SK-N-SH (cell line): ENCODE data around the gene HUNK.

Experiments
- EP300 ChIP-seq, 2 experiments: IDR thresholded peaks; 2 replicates each; pipeline versions ENCODE4 v1.4.0 to v1.6.1; 2012; ENCODE audit warnings: borderline replicate concordance in 1 of 2, low read depth in 1 of 2, low read length in 1 of 2
- RCOR1 ChIP-seq: fragments of 150-350 bp; IDR thresholded peaks from 2 replicates; pipeline ENCODE4 v1.6.1; 2017; ENCODE audit warnings: antibody characterized with exemption, low read length
- RXRA ChIP-seq: IDR thresholded peaks from 2 replicates; pipeline ENCODE4 v1.4.0; 2012; ENCODE audit warnings: low read depth, mild to moderate bottlenecking, borderline replicate concordance
- SIN3A ChIP-seq: IDR thresholded peaks from 2 replicates; pipeline ENCODE4 v1.6.1; 2012; ENCODE audit warnings: low read depth, mild to moderate bottlenecking, low read length, moderate library complexity, borderline replicate concordance
- USF2 ChIP-seq: fragments of 150-350 bp; IDR thresholded peaks from 2 replicates; pipeline ENCODE4 v1.6.1; 2017; ENCODE audit warnings: antibody characterized with exemption, low read length, low read depth, borderline replicate concordance
- YY1 ChIP-seq: IDR thresholded peaks from 2 replicates; pipeline ENCODE4 v1.4.0; 2012; ENCODE audit warnings: low read depth, mild to moderate bottlenecking
- TF ChIP-seq, protein P1 (sequence below): fragments of 200-600 bp; sonication (generic); IDR thresholded peaks from 2 replicates; pipeline ENCODE4 v1.6.1; 2017; ENCODE audit warnings: antibody characterized with exemption, mild to moderate bottlenecking, moderate library complexity
- TF ChIP-seq, protein P2 (sequence below): IDR thresholded peaks from 2 replicates; pipeline ENCODE4 v1.4.0; 2012; ENCODE audit warnings: low read depth
- TF ChIP-seq, protein P3 (sequence below): IDR thresholded peaks from 2 replicates; pipeline ENCODE4 v1.6.1; 2012; ENCODE audit warnings: mild to moderate bottlenecking, low read depth, low read length, moderate library complexity

GRCh38 chr21:31865429-31865970 lies 7.3 kb upstream of the HUNK start:
- TF ChIP-seq EP300 (IDR thresholded peaks at IDR 0.05; ENCODE audit: borderline replicate concordance in 1 of 2, low read depth in 1 of 2, low read length in 1 of 2) (no peak), USF2 (no peak), SIN3A (no peak), RXRA (no peak), RCOR1 (no peak), YY1 (no peak)
- TF ChIP-seq, protein P1, sequence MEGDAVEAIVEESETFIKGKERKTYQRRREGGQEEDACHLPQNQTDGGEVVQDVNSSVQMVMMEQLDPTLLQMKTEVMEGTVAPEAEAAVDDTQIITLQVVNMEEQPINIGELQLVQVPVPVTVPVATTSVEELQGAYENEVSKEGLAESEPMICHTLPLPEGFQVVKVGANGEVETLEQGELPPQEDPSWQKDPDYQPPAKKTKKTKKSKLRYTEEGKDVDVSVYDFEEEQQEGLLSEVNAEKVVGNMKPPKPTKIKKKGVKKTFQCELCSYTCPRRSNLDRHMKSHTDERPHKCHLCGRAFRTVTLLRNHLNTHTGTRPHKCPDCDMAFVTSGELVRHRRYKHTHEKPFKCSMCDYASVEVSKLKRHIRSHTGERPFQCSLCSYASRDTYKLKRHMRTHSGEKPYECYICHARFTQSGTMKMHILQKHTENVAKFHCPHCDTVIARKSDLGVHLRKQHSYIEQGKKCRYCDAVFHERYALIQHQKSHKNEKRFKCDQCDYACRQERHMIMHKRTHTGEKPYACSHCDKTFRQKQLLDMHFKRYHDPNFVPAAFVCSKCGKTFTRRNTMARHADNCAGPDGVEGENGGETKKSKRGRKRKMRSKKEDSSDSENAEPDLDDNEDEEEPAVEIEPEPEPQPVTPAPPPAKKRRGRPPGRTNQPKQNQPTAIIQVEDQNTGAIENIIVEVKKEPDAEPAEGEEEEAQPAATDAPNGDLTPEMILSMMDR, result no peak
- TF ChIP-seq, protein P2, sequence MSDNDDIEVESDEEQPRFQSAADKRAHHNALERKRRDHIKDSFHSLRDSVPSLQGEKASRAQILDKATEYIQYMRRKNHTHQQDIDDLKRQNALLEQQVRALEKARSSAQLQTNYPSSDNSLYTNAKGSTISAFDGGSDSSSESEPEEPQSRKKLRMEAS, result no peak
- TF ChIP-seq, protein P3, sequence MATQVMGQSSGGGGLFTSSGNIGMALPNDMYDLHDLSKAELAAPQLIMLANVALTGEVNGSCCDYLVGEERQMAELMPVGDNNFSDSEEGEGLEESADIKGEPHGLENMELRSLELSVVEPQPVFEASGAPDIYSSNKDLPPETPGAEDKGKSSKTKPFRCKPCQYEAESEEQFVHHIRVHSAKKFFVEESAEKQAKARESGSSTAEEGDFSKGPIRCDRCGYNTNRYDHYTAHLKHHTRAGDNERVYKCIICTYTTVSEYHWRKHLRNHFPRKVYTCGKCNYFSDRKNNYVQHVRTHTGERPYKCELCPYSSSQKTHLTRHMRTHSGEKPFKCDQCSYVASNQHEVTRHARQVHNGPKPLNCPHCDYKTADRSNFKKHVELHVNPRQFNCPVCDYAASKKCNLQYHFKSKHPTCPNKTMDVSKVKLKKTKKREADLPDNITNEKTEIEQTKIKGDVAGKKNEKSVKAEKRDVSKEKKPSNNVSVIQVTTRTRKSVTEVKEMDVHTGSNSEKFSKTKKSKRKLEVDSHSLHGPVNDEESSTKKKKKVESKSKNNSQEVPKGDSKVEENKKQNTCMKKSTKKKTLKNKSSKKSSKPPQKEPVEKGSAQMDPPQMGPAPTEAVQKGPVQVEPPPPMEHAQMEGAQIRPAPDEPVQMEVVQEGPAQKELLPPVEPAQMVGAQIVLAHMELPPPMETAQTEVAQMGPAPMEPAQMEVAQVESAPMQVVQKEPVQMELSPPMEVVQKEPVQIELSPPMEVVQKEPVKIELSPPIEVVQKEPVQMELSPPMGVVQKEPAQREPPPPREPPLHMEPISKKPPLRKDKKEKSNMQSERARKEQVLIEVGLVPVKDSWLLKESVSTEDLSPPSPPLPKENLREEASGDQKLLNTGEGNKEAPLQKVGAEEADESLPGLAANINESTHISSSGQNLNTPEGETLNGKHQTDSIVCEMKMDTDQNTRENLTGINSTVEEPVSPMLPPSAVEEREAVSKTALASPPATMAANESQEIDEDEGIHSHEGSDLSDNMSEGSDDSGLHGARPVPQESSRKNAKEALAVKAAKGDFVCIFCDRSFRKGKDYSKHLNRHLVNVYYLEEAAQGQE, result no peak
